NCI-H748 (cell line): ENCODE measurements around the gene RNF34.

ENCODE experiments used
- DNase-seq: peaks from one replicate; lab custom pipeline; 2025; ENCODE audit not compliant: unreplicated experiment; lab: John Stamatoyannopoulos, UW

The RNF34 gene

GRCh38 chr12:121388421-121388981, 11.4 kb upstream of the RNF34 start:
- DNase-seq = no peak

GRCh38 chr12:121390856-121391255, 9.1 kb upstream of the RNF34 start:
- no peak for DNase-seq

GRCh38 chr12:121391619-121392324, 8.1 kb upstream of the RNF34 start:
- DNase-seq = no peak

- DNase-seq = no peak
These were observed 7.6 kb upstream of the RNF34 start for GRCh38 chr12:121392325-121392716.

GRCh38 chr12:121397521-121397920, 2.4 kb upstream of the RNF34 start:
- no peak for DNase-seq

GRCh38 chr12:121398355-121398754, 1.6 kb upstream of the RNF34 start:
- DNase-seq = peak; percentile 5

GRCh38 chr12:121400332-121401139, 618 bp downstream of the RNF34 start:
- peak; percentile 63 for DNase-seq

GRCh38 chr12:121403721-121404120, 3.8 kb downstream of the RNF34 start:
- no peak for DNase-seq

GRCh38 chr12:121404734-121405133, 4.8 kb downstream of the RNF34 start:
- peak; percentile 87 for DNase-seq

- DNase-seq = no peak
These were observed 5.3 kb downstream of the RNF34 start for GRCh38 chr12:121405211-121405610.

- no peak for DNase-seq
These were observed 14.0 kb downstream of the RNF34 start for GRCh38 chr12:121413917-121414316.

- no peak for DNase-seq
These were observed 17.9 kb downstream of the RNF34 start for GRCh38 chr12:121417847-121418246.

- no peak for DNase-seq
These were observed 20.2 kb downstream of the RNF34 start for GRCh38 chr12:121420109-121420508.

- DNase-seq = no peak
These were observed 23.3 kb downstream of the RNF34 start for GRCh38 chr12:121423253-121423652.

- no peak for DNase-seq
These were observed 24.0 kb downstream of the RNF34 start for GRCh38 chr12:121423682-121424623.

- no peak for DNase-seq
These were observed 24.7 kb downstream of the RNF34 start for GRCh38 chr12:121424624-121424975.

- no peak for DNase-seq
These were observed 27.7 kb downstream of the RNF34 start for GRCh38 chr12:121427556-121428050.

GRCh38 chr12:121428883-121429282, 29.0 kb downstream of the RNF34 start:
- DNase-seq = no peak

- no peak for DNase-seq
These were observed 31.0 kb downstream of the RNF34 start for GRCh38 chr12:121430833-121431415.

- no peak for DNase-seq
These were observed 33.0 kb downstream of the RNF34 start for GRCh38 chr12:121432740-121433480.
